ENCODE results near the gene ZFYVE28. TPM values are rescaled to one million over a fixed set of nuclear protein-coding genes. Genes with fewer than 3 reads are reported as not detected.
"Not testable (repeated sequence)": the region's sequence is repeated elsewhere in the genome, so short reads cannot be mapped to it uniquely, and the experiment has no call there.

ZFYVE28 gene
- total and polyA plus RNA-seq, 8 donors, result 4.9 to 88.8 (median 7.3) TPM

GRCh38 chr4:2386717-2387116 lies 31.7 kb downstream of the ZFYVE28 start:
- TF ChIP-seq EP300 (IDR thresholded peaks at IDR 0.05), result no peak
- TF ChIP-seq POLR2AphosphoS5 (IDR thresholded peaks at IDR 0.05), result no peak
- TF ChIP-seq, protein P1, sequence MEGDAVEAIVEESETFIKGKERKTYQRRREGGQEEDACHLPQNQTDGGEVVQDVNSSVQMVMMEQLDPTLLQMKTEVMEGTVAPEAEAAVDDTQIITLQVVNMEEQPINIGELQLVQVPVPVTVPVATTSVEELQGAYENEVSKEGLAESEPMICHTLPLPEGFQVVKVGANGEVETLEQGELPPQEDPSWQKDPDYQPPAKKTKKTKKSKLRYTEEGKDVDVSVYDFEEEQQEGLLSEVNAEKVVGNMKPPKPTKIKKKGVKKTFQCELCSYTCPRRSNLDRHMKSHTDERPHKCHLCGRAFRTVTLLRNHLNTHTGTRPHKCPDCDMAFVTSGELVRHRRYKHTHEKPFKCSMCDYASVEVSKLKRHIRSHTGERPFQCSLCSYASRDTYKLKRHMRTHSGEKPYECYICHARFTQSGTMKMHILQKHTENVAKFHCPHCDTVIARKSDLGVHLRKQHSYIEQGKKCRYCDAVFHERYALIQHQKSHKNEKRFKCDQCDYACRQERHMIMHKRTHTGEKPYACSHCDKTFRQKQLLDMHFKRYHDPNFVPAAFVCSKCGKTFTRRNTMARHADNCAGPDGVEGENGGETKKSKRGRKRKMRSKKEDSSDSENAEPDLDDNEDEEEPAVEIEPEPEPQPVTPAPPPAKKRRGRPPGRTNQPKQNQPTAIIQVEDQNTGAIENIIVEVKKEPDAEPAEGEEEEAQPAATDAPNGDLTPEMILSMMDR (IDR thresholded peaks at IDR 0.05), result no peak
- TF ChIP-seq POLR2A (IDR thresholded peaks at IDR 0.05), result no peak
- WGBS, 5 donors, result 90 to 96% (median 94%) methylated on average over 14 to 19 of the region's 19 CpGs
- intact Hi-C loops (cut with DNase I; ENCODE audit: low total_unique reads), result no loop called here
- Histone ChIP-seq H3K9me3 (no peaks in the 10 kb centered on the region), H3K27ac (no peak overlapping the region), H3K4me1 (peaks cover 0 to 6% (median 0%) of the 10 kb centered on the region in 4 donors), H3K27me3 (peaks cover 0 to 12% (median 0%) of the 10 kb centered on the region in 3 donors), H3K4me3 (no peak overlapping the region), H3K36me3 (no peaks in the 10 kb centered on the region)
- no peak for DNase-seq

DNA sequence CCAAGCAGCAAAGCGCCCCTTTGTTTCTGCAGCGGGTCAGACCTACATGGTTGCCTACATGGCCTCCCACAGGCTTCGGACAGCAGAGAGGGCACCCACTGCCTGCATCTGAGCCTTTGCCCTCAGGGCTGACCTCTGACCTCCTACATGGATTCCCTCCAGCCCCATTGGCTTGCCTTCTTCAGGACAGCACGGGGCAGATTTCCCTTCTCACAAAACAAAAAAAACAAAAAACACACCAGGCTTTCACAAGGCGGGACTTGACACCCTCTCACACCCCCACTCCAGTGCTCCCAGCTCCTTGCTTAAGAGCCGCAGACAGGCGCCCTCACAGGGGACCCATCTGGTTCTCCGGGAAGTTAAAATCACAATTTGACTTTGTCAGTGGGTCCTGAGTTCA lies 32.9 kb downstream of the ZFYVE28 start:
- H3K36me3 ChIP-seq, result no peaks in the 10 kb centered on the region
- H3K9me3 ChIP-seq, result no peaks in the 10 kb centered on the region
- H3K27ac ChIP-seq, result no peak overlapping the region
- intact Hi-C loops (cut with DNase I; ENCODE audit: low total_unique reads), result no loop called here
- peaks cover 0 to 6% (median 0%) of the 10 kb centered on the region in 4 donors for H3K4me1 ChIP-seq
- H3K4me3 ChIP-seq, result no peak overlapping the region
- peaks cover 0 to 6% (median 0%) of the 10 kb centered on the region in 3 donors for H3K27me3 ChIP-seq
- WGBS, 5 donors, result 83 to 91% (median 89%) methylated on average over 6 to 8 of the region's 8 CpGs
- no peak for DNase-seq
- no peak for TF ChIP-seq POLR2A (IDR thresholded peaks at IDR 0.05)
- TF ChIP-seq EP300 (IDR thresholded peaks at IDR 0.05), result no peak
- no peak for TF ChIP-seq POLR2AphosphoS5 (IDR thresholded peaks at IDR 0.05)
- TF ChIP-seq, protein P1 (IDR thresholded peaks at IDR 0.05), result no peak

DNA sequence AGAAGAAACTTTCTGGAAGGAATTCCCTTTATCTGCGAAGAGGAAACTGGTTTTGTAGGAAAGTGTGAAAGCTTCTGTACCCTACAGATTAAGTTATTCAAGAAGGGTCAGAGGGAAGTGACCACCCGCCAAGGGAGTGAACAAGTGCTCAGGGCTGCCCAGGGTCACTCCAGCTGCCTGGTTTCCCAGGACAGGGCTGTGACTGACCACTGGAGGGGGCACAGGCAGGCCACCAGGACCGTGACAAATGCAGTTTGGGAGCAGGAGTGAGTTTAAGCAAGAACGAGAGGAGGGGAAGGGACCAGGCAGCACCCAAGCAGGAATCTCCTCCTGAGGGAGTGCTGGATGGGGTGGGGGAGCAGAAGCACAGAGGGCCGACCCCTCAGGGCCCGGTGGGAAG lies 34.2 kb downstream of the ZFYVE28 start:
- Histone ChIP-seq H3K27ac (no peak overlapping the region), H3K4me1 (peaks cover 0 to 5% (median 0%) of the 10 kb centered on the region in 4 donors), H3K9me3 (no peaks in the 10 kb centered on the region), H3K4me3 (no peak overlapping the region), H3K36me3 (no peaks in the 10 kb centered on the region), H3K27me3 (peaks cover 0 to 4% (median 0%) of the 10 kb centered on the region in 3 donors)
- intact Hi-C loops (cut with DNase I; ENCODE audit: low total_unique reads), result no loop called here
- TF ChIP-seq, protein P1 (IDR thresholded peaks at IDR 0.05), result no peak
- TF ChIP-seq POLR2A (IDR thresholded peaks at IDR 0.05) (no peak), EP300 (IDR thresholded peaks at IDR 0.05) (no peak), POLR2AphosphoS5 (IDR thresholded peaks at IDR 0.05) (no peak)
- no peak for DNase-seq
- 66 to 80% (median 74%) methylated on average over 6 of the region's 6 CpGs for WGBS, 5 donors

GRCh38 chr4:2383760-2384159 lies 34.7 kb downstream of the ZFYVE28 start:
- no peak overlapping the region for H3K27ac ChIP-seq
- intact Hi-C loops (cut with DNase I; ENCODE audit: low total_unique reads), result no loop called here
- no peaks in the 10 kb centered on the region for H3K36me3 ChIP-seq
- H3K9me3 ChIP-seq, result no peaks in the 10 kb centered on the region
- H3K4me1 ChIP-seq, result peaks cover 0 to under 1% (median 0%) of the 10 kb centered on the region in 4 donors
- no peaks in the 10 kb centered on the region for H3K27me3 ChIP-seq
- DNase-seq, result no peak
- no peak for TF ChIP-seq POLR2AphosphoS5 (IDR thresholded peaks at IDR 0.05)
- TF ChIP-seq POLR2A (IDR thresholded peaks at IDR 0.05), result no peak
- TF ChIP-seq, protein P1 (IDR thresholded peaks at IDR 0.05), result no peak
- no peak for TF ChIP-seq EP300 (IDR thresholded peaks at IDR 0.05)
- WGBS, 5 donors, result 88 to 95% (median 92%) methylated on average over 5 of the region's 5 CpGs
- no peak overlapping the region for H3K4me3 ChIP-seq

GRCh38 chr4:2383220-2383631 lies 35.2 kb downstream of the ZFYVE28 start:
- H3K4me1 ChIP-seq; H3K4me3 ChIP-seq; H3K9me3 ChIP-seq; H3K27me3 ChIP-seq; H3K36me3 ChIP-seq; DNase-seq; H3K27ac ChIP-seq; intact Hi-C loops (cut with DNase I; ENCODE audit: low total_unique reads): not testable (repeated sequence)
- WGBS, 5 donors, result 79 to 88% (median 86%) methylated on average over 8 of the region's 8 CpGs

DNA sequence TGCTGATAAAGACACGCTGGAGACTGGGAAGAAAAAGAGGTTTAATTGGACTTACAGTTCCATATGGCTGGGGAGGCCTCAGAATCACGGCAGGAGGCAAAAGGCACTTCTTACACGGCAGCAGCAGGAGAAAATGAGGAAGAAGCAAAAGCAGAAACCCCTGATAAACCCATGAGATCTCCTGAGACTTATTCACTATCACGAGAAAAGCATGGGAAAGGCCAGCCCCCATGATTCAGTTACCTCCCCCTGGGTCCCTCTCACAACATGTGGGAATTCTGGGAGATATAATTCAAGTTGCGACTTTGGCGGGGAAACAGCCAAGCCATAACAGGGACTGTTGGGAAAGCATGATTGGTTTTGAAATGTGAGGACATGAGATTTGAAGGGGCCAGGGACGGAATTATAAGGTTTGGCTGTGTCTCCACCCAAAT lies 35.7 kb downstream of the ZFYVE28 start:
- intact Hi-C loops (cut with DNase I; ENCODE audit: low total_unique reads); H3K4me3 ChIP-seq; H3K27me3 ChIP-seq; DNase-seq; H3K27ac ChIP-seq; H3K36me3 ChIP-seq; H3K4me1 ChIP-seq; H3K9me3 ChIP-seq: not testable (repeated sequence)
- WGBS, 5 donors, result 80 to 90% (median 83%) methylated on average over 7 of the region's 7 CpGs

- WGBS, 5 donors, result 80 to 86% (median 84%) methylated on average over 6 of the region's 6 CpGs
- H3K27me3 ChIP-seq; intact Hi-C loops (cut with DNase I; ENCODE audit: low total_unique reads); H3K4me3 ChIP-seq; H3K9me3 ChIP-seq; DNase-seq; H3K36me3 ChIP-seq; H3K27ac ChIP-seq; H3K4me1 ChIP-seq: not testable (repeated sequence)
Observed at GRCh38 chr4:2380589-2380988, 37.9 kb downstream of the ZFYVE28 start.

All from stomach (tissue), 9 donors.